NCI-H2029 (cell line): ENCODE data around the gene FBLL1.
"Not testable (repeated sequence)": the region's sequence is repeated elsewhere in the genome, so short reads cannot be mapped to it uniquely, and the experiment has no call there.

Source experiments
- DNase-seq: peaks from one replicate; lab custom pipeline; 2025; lab: John Stamatoyannopoulos, UW

The FBLL1 gene

DNA sequence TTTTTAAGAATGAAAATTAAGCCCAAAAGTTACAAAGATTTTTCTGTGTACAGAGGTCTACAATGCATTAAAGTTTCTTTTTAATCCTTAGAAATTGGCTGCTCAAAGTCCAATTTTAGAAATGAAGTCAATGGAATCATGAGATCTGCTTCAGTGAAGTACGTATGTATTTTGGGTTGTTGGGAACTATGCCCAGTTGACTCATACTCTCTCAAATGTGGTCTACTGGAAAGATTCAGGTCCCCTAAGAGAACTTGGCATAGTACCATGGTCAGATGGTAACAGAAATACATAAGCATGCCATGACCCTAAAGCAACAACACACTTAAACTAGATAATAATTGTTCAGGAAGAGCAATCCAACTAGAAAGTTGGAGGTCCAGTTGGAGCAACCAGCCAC is 23.0 kb downstream of the FBLL1 start:
- no peak for DNase-seq

DNA sequence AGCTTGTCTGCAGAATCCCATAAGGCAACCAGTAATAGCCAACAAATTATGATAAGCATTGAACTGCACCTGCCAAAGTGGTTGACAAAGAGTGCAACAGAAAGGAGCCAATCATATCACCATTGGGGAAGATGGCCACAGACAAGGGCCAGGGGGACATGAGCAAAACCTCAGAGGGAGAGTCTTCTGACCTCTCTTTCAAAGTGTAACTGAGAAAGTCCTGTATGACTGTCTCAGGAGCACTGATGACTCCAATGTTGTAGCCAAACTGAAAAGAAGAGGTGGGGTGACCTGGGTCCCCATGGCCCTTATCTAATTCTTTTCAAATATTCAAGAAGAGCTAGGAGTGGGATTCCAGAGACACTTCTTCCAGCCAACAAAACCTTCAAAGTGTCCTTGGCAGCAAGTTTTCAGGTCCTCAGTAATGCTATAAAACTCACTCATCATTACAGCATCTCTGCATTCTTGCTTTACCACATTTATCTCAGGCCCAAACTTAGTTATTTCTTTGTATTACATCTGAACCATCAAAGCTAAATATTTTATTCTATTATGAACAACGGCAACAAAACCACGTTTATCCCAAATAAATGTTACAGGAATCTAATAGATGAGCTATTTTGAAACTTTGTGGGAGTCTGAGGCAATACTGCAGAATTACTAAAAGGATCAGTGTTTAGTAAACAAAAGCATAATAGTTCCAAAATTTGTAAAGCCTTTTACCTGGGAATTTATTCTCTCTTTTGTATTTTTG is 24.4 kb downstream of the FBLL1 start:
- DNase-seq: no peak

DNA sequence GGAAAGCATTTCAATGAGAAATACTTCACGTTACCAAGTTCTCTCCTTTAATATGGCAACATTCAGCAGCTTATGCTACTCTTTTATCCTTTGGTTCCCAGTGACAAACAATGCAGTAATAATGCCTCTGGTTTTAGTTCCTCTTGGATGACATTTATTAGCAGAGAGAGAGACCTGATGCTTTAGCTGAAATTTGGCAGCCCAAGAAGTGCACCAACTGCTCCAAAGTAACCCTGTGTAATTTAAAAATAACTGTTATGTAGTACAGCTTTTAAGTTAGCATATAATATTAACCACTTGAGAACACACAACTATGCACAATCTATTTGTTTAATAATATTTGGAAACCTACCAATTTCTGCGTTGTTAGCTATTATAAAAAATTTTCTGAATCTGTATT is 28.3 kb downstream of the FBLL1 start:
- no peak for DNase-seq

DNA sequence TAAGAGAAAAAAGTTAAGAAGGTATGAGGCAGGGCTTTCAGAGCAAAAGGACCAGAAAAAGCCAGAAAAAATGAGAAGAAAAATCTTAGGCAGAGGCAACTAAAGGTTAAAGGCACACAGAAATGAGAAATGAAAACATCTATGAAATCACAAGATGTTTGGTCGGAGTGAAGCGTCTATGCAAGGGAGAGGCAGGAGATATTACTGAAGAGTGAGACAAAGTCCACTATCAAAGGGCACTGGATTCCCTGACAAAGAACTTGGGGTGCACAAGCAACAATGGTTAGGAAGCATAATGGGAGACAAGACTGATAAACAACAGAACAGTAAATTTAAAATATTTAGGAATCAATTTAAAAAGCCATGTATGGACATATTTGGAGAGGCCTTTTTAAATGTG is 33.2 kb downstream of the FBLL1 start:
- no peak for DNase-seq

DNA sequence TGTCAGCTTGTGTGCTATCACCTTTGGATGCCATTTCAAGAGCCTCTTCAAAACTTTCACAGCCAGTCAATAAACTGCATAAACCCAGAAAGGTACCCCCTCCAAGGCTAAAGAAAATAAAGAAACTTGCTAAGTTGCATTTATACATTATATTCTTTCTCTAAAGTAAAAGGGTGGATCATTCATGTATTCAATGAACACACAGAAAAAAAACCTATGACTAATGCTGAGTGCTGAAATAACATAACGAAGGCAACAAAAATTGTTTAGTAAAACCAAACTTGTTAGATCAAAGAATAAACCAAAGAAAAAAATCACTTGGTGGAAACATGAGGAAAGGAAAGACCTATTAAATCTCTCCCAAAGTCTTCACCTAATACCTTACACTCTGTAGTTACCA is 34.9 kb downstream of the FBLL1 start:
- DNase-seq: no peak

DNA sequence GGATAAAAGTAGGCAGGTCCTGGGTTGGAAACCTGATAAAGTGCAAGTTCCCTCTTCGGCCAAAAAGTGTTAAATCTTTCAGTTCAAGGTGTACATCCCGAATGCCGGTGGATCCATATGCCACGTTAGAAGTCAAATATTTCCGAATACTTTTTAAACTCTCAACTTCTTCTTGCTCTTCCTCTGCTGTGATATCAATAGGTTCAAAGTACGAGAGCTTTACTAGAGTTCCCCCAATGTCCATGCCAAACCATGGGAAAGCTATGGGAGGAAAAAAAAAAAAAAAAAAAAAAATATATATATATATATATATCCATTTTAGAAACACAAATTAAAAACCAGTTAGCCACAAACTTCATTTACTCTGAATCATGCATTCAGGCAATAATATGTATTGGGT is 39.6 kb downstream of the FBLL1 start:
- DNase-seq: no peak

DNA sequence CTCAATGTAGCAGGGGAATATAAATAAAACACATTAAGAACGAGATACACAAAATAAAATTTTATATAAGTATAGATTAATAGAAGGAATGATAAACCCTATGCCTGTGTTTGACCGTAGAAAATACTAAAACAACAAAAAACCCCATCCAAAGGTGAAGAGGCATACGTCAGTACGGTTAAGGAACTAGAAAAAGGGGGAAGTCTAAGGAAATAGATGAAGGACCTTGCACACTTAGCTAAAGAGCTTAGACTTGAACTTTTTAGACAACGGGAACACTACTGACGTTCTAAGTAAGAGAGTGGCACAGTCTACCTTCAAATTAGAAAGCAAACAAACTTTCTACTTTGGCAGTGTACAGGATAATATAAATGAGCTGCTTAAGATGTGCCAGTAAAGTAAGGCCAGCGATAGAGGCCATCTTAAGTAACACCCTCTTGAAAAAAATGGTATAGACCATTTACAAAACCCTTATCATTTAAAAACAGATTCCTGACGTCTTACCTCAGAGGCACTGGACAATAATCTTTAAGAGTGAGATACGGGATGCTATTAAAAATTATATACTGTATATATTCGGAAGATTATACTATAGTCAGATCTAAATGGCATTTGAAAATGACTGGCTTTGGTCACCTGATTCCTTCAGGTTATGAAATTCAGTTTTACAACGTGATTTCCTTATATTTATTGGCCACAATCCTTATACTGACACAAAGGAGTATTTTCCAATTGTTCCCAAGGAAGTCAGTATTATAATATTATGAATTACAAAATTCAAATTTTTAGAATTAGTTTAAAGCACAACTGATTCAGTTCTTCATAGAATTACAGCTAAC is 41.6 kb downstream of the FBLL1 start:
- no peak for DNase-seq

DNA sequence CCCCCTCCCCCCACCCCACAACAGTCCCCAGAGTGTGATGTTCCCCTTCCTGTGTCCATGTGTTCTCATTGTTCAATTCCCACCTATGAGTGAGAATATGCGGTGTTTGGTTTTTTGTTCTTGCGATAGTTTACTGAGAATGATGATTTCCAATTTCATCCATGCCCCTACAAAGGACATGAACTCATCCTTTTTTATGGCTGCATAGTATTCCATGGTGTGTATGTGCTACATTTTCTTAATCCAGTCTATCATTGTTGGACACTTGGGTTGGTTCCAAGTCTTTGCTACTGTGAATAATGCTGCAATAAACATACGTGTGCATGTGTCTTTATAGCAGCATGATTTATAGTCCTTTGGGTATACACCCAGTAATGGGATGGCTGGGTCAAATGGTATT is 44.6 kb downstream of the FBLL1 start:
- DNase-seq: not testable (repeated sequence)

DNA sequence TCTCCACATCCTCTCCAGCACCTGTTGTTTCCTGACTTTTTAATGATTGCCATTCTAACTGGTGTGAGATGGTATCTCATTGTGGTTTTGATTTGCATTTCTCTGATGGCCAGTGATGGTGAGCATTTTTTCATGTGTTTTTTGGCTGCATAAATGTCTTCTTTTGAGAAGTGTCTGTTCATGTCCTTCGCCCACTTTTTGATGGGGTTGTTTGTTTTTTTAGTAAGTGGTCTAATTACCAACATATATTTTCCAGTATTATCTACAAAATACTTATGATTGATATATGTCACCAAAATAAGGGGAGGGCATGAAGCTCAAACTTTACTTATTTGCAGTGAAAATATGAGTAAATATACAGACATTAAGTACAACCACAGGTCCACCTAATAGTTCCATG is 45.1 kb downstream of the FBLL1 start:
- not testable (repeated sequence) for DNase-seq

DNA sequence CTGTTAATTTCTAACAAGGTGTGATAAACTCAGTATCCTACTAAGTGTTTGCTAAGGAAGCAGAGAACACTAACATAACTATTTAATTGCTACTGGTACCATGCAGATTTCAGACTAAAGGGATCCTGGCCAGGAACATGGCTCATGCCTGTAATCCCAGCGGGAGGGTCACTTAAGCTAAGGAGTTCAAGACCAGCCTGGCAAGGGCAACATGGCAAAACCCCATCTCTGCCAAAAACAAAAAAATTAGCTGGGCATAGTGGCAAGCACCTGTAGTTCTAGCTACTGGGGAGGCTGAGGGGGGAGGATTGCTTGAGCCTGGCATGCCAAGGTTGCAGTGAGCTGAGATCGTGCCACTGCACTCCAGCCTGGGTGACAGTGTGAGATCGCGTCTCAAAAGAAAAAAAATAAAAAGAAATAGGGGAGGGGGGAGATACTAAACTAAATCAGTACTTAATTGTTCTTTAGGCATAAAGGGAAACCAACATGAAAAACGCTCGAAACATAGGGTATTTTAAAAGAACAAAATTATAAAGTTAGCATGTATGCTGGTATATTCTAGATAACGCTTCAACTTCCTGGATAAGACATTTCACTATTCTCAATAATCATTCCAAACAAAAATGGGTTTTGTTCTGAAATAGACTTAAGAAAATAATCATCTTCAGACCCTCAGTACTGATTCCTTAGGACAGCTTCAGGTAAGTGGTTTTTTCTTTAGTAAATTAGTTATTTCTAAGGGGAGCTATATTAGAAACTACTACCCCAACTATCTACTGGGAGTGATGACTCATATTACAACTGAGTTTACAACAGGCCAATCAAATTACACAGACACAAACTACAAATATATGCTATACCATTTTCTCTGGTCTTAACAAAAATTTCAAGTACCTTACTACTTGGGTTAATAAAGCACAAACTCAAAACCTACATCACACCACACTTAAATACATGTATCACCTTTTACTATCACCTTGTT is 46.6 kb downstream of the FBLL1 start:
- no peak for DNase-seq

DNA sequence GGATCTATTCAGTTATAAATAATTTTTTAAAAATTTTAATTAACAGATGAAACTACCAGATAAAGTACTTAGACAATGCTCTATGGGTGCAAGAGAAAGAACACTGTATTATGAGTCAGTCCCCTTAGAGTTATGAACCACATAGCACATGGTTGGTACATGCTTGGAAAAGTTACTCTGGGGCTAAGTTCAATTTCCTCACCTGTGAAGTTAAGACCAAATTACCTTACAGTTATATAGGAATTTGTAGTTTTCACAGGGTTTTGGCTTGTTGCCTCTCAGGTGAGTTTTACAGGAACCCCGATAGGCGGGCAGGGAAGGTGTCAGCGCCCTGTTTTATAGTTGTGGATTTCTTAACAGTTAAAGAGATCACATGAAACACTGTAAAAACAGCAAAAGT is 48.9 kb downstream of the FBLL1 start:
- no peak for DNase-seq

DNA sequence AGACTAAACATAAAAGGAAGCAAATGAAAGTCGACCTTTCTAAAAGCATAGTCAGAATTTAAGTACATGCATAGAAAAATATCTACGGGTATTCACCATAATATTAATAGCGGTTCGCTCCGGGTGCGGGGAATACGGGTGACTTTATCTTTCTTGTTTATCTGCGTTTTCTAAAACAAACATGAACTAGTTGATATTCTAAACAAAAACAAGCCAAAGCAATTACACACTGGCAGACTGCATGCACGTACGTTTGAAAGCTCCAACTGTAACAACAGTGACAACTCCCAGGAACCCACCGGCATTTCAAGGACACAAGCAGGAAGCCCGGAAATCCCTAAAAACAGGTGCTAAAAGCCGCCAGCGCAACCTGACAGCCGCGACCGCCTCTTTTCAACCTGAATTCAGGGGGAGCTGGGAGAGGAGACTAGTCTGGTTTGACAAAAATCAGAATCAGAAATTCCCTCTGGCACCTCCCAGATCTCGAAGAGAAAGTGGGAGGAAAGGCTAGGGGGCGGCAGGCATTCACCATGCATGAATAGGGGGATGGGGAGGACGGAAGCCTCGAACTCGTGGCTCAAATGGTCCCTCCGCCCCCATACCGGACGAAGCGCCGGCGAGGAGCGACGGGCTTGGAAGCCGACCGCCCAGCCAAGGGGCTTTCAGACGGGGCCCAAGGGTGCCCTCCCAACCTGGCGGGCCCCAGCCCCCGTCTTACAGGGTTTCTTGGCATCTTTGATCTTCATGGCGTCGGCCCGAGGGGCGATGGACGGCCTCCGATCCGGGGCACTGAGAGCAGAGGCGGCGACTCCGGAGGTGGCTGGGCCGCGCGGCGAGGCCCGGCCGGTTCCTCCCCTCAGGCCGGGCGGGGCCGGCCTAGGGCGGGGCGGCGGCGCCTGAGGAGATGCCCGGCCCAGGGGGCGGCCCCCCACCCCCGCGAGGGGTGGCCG is 49.7 kb downstream of the FBLL1 start, which contains the start of gene PANK3:
TSS of gene PANK3 (minus strand) at position 831 of the 950 bp plus-strand sequence. CDS start at position 746, 85 bp downstream.
- peak; percentile 72 for DNase-seq

DNA sequence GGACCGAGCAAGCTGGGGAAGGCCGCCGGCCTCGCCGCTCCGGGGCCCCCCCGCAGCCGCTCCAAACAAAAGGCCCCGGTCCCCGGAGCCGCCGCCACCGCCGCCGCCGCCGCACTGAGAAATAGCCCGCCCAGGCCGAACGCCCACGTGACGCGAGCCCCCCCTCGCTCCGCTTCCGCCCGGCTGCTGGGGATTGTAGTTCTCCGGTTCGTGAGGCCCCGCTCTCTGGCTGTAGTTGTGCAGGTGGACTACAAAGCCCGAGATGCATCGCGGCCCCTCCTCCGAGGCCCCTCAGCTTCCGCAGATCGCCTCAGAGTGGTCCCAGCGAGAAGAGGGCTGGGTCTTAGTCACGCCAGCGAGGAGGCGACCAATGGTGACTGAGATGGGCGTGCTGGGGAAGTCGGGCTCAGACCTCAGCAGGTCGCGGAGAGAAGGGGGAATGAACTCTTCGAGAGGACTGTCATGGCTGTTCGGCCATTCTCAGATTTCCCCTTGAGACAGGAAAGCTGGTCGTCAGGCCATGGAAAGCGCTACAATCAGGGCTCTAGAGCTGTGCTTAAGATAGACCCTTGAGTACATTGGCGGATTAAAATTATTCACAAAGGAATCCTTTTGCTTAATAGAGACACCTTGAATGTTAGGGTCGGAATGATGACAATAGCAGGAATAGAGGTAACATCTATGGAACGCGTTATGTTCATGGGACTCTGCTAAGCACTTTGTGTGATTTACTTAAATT is 50.6 kb downstream of the FBLL1 start:
- DNase-seq: peak; percentile 98

DNA sequence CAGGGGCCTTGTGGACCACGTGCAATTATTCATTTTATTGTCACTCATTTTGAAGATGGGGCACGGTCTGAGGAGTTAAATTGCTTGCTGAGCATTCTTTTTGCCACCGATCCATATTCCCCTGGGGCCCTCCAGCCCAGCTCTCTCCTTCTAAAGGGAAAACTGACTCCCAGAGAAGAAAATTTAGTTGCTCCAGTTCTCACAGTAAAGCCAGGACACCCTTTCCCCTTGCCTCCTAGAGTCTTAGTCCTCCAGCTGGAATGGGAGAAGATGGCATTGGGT is 51.1 kb downstream of the FBLL1 start:
- no peak for DNase-seq
